ENCODE data around the gene AMIGO3. TPM values are rescaled to one million over a fixed set of nuclear protein-coding genes. Genes with fewer than 3 reads are reported as not detected.

Gene AMIGO3
- total RNA-seq, 1 experiment from 2014 or later, result 0.73 TPM

DNA sequence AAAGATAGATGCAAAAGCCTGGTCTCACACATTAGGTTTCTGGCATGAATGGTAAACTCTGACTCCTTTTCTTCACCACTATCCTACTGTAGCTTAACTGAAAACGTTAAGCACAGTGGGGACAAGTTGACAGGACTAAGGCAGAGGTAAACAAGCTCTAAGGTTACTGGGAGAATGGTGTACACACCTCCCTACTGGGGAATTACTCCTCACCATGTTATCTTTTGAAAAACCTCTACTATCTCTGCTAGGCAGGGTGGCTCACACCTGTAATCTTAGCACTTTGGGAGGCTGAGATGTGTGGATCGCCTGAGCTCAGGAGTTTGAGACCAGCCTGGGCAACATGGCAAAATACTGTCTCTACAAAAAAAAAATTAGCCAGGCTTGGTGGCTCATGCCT is 37.7 kb upstream of the AMIGO3 start:
- no peak for TF ChIP-seq CTCF (IDR thresholded peaks at IDR 0.05; ENCODE audit: unreplicated experiment)
- BruUV-seq (replicated peaks), result no TSS peak
- CTCF ChIA-PET, result no interaction called here
- no peak for DNase-seq
- intact Hi-C loops (cut with micrococcal nuclease; ENCODE audit: unreplicated experiment), result no loop called here
- H3K36me3 Mint-ChIP-seq (ENCODE audit: insufficient read depth, unreplicated experiment), result peaks cover 7% of the 10 kb centered on the region
- no peaks in the 10 kb centered on the region for H3K9me3 Mint-ChIP-seq (ENCODE audit: low read depth, unreplicated experiment)
- no peak overlapping the region for H3K27ac Mint-ChIP-seq (ENCODE audit: unreplicated experiment)
- no peak overlapping the region for H3K4me3 Mint-ChIP-seq (ENCODE audit: low read depth, unreplicated experiment)
- no peaks in the 10 kb centered on the region for H3K27me3 Mint-ChIP-seq (ENCODE audit: unreplicated experiment)
- peaks cover 8% of the 10 kb centered on the region for H3K4me1 Mint-ChIP-seq (ENCODE audit: low read depth, unreplicated experiment)

GRCh38 chr3:49756036-49756435 is 36.6 kb upstream of the AMIGO3 start:
- H3K27me3 Mint-ChIP-seq (ENCODE audit: unreplicated experiment), result no peaks in the 10 kb centered on the region
- CTCF ChIA-PET, result no interaction called here
- no peaks in the 10 kb centered on the region for H3K9me3 Mint-ChIP-seq (ENCODE audit: low read depth, unreplicated experiment)
- no peak overlapping the region for H3K4me3 Mint-ChIP-seq (ENCODE audit: low read depth, unreplicated experiment)
- H3K4me1 Mint-ChIP-seq (ENCODE audit: low read depth, unreplicated experiment), result peaks cover 8% of the 10 kb centered on the region
- no TSS peak for BruUV-seq (replicated peaks)
- peaks cover 7% of the 10 kb centered on the region for H3K36me3 Mint-ChIP-seq (ENCODE audit: insufficient read depth, unreplicated experiment)
- intact Hi-C loops (cut with micrococcal nuclease; ENCODE audit: unreplicated experiment), result no loop called here
- DNase-seq, result no peak
- TF ChIP-seq CTCF (IDR thresholded peaks at IDR 0.05; ENCODE audit: unreplicated experiment), result no peak
- no peak overlapping the region for H3K27ac Mint-ChIP-seq (ENCODE audit: unreplicated experiment)

GRCh38 chr3:49754536-49754935 is 35.1 kb upstream of the AMIGO3 start:
- no peak overlapping the region for H3K27ac Mint-ChIP-seq (ENCODE audit: unreplicated experiment)
- intact Hi-C loops (cut with micrococcal nuclease; ENCODE audit: unreplicated experiment), result no loop called here
- no peak for TF ChIP-seq CTCF (IDR thresholded peaks at IDR 0.05; ENCODE audit: unreplicated experiment)
- H3K36me3 Mint-ChIP-seq (ENCODE audit: insufficient read depth, unreplicated experiment), result peaks cover 3% of the 10 kb centered on the region
- CTCF ChIA-PET, result no interaction called here
- no peak for DNase-seq
- H3K4me3 Mint-ChIP-seq (ENCODE audit: low read depth, unreplicated experiment), result no peak overlapping the region
- H3K9me3 Mint-ChIP-seq (ENCODE audit: low read depth, unreplicated experiment), result no peaks in the 10 kb centered on the region
- no peaks in the 10 kb centered on the region for H3K27me3 Mint-ChIP-seq (ENCODE audit: unreplicated experiment)
- H3K4me1 Mint-ChIP-seq (ENCODE audit: low read depth, unreplicated experiment), result peaks cover 8% of the 10 kb centered on the region
- no TSS peak for BruUV-seq (replicated peaks)

DNA sequence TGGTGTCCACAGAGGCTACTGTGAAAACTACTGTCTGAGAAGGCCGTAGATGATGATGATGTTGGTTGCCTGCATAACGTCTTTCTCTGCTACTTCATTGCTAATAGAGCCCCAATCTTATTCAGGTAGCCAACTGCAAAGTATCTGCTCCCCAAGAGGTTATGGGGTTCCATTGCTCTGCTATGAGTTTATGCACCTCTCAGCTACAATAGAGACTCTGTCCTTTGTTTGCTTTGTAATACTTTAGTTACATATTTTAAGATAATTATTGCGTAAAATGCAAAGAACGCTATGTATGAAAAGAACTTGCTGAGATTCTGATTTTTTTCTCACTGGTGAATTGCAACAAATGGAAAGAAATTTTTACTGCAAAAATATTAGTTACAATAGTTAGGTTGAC is 32.0 kb upstream of the AMIGO3 start:
- TF ChIP-seq CTCF (IDR thresholded peaks at IDR 0.05; ENCODE audit: unreplicated experiment), result no peak
- no peak overlapping the region for H3K27ac Mint-ChIP-seq (ENCODE audit: unreplicated experiment)
- CTCF ChIA-PET, result interaction anchor here (0.7 kb wide), 1 partner anchor 66 kb away, joined by 3 read pairs; no protein-coding TSS in a partner anchor
- peaks cover 8% of the 10 kb centered on the region for H3K4me1 Mint-ChIP-seq (ENCODE audit: low read depth, unreplicated experiment)
- intact Hi-C loops (cut with micrococcal nuclease; ENCODE audit: unreplicated experiment), result no loop called here
- BruUV-seq (replicated peaks), result no TSS peak
- no peak overlapping the region for H3K4me3 Mint-ChIP-seq (ENCODE audit: low read depth, unreplicated experiment)
- no peaks in the 10 kb centered on the region for H3K27me3 Mint-ChIP-seq (ENCODE audit: unreplicated experiment)
- DNase-seq, result no peak
- peaks cover 7% of the 10 kb centered on the region for H3K36me3 Mint-ChIP-seq (ENCODE audit: insufficient read depth, unreplicated experiment)
- H3K9me3 Mint-ChIP-seq (ENCODE audit: low read depth, unreplicated experiment), result no peaks in the 10 kb centered on the region
